IPS-11a (cell line): ENCODE results near the gene APOBEC3C.
"Not testable (repeated sequence)": the region's sequence is repeated elsewhere in the genome, so short reads cannot be mapped to it uniquely, and the experiment has no call there.

Source experiments
- H3K4me3 ChIP-seq: one replicate; pipeline ENCODE4 v1.5.1; 2013; ENCODE audit warnings: low read depth, low read length, control low read depth

The APOBEC3C gene

GRCh38 chr22:39020021-39020651, 6.1 kb downstream of the APOBEC3C start:
- not testable (repeated sequence) for H3K4me3 ChIP-seq

- no peak overlapping the region for H3K4me3 ChIP-seq
These were observed 7.6 kb downstream of the APOBEC3C start for GRCh38 chr22:39021552-39022250.

GRCh38 chr22:39024519-39025308, 10.7 kb downstream of the APOBEC3C start:
- H3K4me3 ChIP-seq: no peak overlapping the region

- no peak overlapping the region for H3K4me3 ChIP-seq
These were observed 12.6 kb downstream of the APOBEC3C start for GRCh38 chr22:39026509-39027150.

GRCh38 chr22:39027717-39028116, 13.7 kb downstream of the APOBEC3C start:
- H3K4me3 ChIP-seq: no peak overlapping the region

- no peak overlapping the region for H3K4me3 ChIP-seq
These were observed 14.2 kb downstream of the APOBEC3C start for GRCh38 chr22:39028281-39028680.

- no peak overlapping the region for H3K4me3 ChIP-seq
These were observed 15.2 kb downstream of the APOBEC3C start for GRCh38 chr22:39029227-39029626.

- H3K4me3 ChIP-seq: no peak overlapping the region
These were observed 16.6 kb downstream of the APOBEC3C start for GRCh38 chr22:39030705-39031104.

- H3K4me3 ChIP-seq: not testable (repeated sequence)
These were observed 17.6 kb downstream of the APOBEC3C start for GRCh38 chr22:39031434-39032295.

- not testable (repeated sequence) for H3K4me3 ChIP-seq
These were observed 23.0 kb downstream of the APOBEC3C start for GRCh38 chr22:39037071-39037470.

- H3K4me3 ChIP-seq: no peak overlapping the region
These were observed 25.5 kb downstream of the APOBEC3C start for GRCh38 chr22:39039306-39040126.

GRCh38 chr22:39040155-39040537, 26.1 kb downstream of the APOBEC3C start:
- H3K4me3 ChIP-seq: not testable (repeated sequence)

GRCh38 chr22:39040538-39041296, 26.7 kb downstream of the APOBEC3C start, which contains the start of gene APOBEC3F:
APOBEC3F (plus strand) TSS chr22:39040864; CDS start chr22:39040961, 97 bp downstream.
- H3K4me3 ChIP-seq: peak within 1 kb of the TSS; percentile 8

GRCh38 chr22:39041908-39042307, 27.9 kb downstream of the APOBEC3C start:
- no peak overlapping the region for H3K4me3 ChIP-seq

GRCh38 chr22:39043063-39043462, 29.0 kb downstream of the APOBEC3C start:
- H3K4me3 ChIP-seq: not testable (repeated sequence)

GRCh38 chr22:39045136-39045535, 31.1 kb downstream of the APOBEC3C start:
- H3K4me3 ChIP-seq: not testable (repeated sequence)

- H3K4me3 ChIP-seq: not testable (repeated sequence)
These were observed 35.4 kb downstream of the APOBEC3C start for GRCh38 chr22:39049486-39049885.

- not testable (repeated sequence) for H3K4me3 ChIP-seq
These were observed 37.9 kb downstream of the APOBEC3C start for GRCh38 chr22:39051844-39052495.
